ENCODE results near the gene KRTAP12-3. TPM values are rescaled to one million over a fixed set of nuclear protein-coding genes. Genes with fewer than 3 reads are reported as not detected.

KRTAP12-3 gene
- total RNA-seq, 1 donor from 2014 or later: not detected

DNA sequence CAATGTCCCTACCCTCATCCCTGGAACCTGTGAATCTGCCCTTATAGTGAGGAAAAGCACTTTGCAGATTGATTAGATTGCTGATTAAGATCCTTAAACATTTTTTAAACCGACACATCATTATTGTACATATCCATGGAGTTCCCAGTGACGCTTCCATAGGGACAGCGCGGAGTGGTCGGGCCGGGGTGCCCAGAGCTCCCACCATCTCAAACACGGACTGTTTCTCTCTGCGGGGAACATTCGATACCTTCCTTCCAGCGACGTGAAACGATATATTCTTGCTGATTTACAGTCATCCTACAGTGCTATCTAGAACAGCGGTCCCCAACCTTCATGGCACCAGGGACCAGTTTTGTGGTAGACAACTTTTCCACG is 43.3 kb downstream of the KRTAP12-3 start:
- H3K4me3 Mint-ChIP-seq: no peak overlapping the region
- Histone ChIP-seq H3K27ac (no peak overlapping the region), H3K9me3 (ENCODE audit: low read depth) (no peaks in the 10 kb centered on the region), H3K27me3 (peaks cover 39% of the 10 kb centered on the region), H3K9ac (no peak overlapping the region), H3K36me3 (no peaks in the 10 kb centered on the region), H3K79me2 (ENCODE audit: low read depth) (no peaks in the 10 kb centered on the region), H3F3A (ENCODE audit: low read depth) (no peaks in the 10 kb centered on the region), H2AFZ (replicated peaks) (no peak overlapping the region), H3K4me2 (no peak overlapping the region), H4K20me1 (ENCODE audit: low read depth) (no peaks in the 10 kb centered on the region), H3K4me3 (no peak overlapping the region), H3K4me1 (peaks cover 31% of the 10 kb centered on the region)
- H3K4me1 Mint-ChIP-seq: peaks cover 60% of the 10 kb centered on the region
- H3K27ac Mint-ChIP-seq: no peak overlapping the region
- no peaks in the 10 kb centered on the region for H3K36me3 Mint-ChIP-seq
- no peak for TF ChIP-seq EZH2 (IDR thresholded peaks at IDR 0.05)
- no peak for TF ChIP-seq EZH2phosphoT487 (IDR thresholded peaks at IDR 0.05)
- TF ChIP-seq, protein P1, sequence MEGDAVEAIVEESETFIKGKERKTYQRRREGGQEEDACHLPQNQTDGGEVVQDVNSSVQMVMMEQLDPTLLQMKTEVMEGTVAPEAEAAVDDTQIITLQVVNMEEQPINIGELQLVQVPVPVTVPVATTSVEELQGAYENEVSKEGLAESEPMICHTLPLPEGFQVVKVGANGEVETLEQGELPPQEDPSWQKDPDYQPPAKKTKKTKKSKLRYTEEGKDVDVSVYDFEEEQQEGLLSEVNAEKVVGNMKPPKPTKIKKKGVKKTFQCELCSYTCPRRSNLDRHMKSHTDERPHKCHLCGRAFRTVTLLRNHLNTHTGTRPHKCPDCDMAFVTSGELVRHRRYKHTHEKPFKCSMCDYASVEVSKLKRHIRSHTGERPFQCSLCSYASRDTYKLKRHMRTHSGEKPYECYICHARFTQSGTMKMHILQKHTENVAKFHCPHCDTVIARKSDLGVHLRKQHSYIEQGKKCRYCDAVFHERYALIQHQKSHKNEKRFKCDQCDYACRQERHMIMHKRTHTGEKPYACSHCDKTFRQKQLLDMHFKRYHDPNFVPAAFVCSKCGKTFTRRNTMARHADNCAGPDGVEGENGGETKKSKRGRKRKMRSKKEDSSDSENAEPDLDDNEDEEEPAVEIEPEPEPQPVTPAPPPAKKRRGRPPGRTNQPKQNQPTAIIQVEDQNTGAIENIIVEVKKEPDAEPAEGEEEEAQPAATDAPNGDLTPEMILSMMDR (IDR thresholded peaks at IDR 0.05): no peak
- peaks cover 4% of the 10 kb centered on the region for H3K9me3 Mint-ChIP-seq
- peaks cover 55% of the 10 kb centered on the region for H3K27me3 Mint-ChIP-seq (ENCODE audit: insufficient read depth, low read depth)
- no peak for DNase-seq (ENCODE audit: low spot score)

DNA sequence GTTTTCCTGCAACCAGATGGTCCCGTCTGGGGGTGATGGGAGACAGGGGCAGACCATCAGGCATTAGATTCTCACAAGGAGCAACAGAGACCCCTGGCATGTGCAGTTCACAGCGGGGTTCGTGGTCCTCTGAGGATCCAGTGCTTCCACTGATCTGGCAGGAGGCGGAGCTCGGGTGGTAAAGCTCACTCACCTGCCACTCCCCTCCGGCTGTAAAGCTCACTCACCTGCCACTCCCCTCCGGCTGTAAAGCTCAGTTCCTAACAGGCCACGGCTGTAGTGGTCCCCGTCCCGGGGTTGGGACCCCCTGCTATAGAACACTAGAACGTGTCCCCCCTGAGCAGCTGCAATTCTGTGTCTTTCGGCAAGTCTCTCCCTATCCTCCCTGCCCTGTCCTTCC is 43.8 kb downstream of the KRTAP12-3 start:
- TF ChIP-seq EZH2 (IDR thresholded peaks at IDR 0.05) (no peak), EZH2phosphoT487 (IDR thresholded peaks at IDR 0.05) (no peak)
- TF ChIP-seq, protein P1 (IDR thresholded peaks at IDR 0.05): no peak
- Mint-ChIP-seq H3K4me3 (peak overlapping the region; percentile 9), H3K27ac (peak overlapping the region; percentile 38), H3K4me1 (peaks cover 59% of the 10 kb centered on the region), H3K27me3 (ENCODE audit: insufficient read depth, low read depth) (peaks cover 60% of the 10 kb centered on the region), H3K36me3 (no peaks in the 10 kb centered on the region), H3K9me3 (peaks cover 2% of the 10 kb centered on the region)
- Histone ChIP-seq H3K79me2 (ENCODE audit: low read depth) (no peaks in the 10 kb centered on the region), H3K4me2 (no peak overlapping the region), H3K9ac (no peak overlapping the region), H4K20me1 (ENCODE audit: low read depth) (no peaks in the 10 kb centered on the region), H3K4me3 (no peak overlapping the region), H3K9me3 (ENCODE audit: low read depth) (no peaks in the 10 kb centered on the region), H3K27me3 (peaks cover 45% of the 10 kb centered on the region), H2AFZ (replicated peaks) (no peak overlapping the region), H3K36me3 (no peaks in the 10 kb centered on the region), H3K4me1 (peaks cover 34% of the 10 kb centered on the region), H3K27ac (no peak overlapping the region), H3F3A (ENCODE audit: low read depth) (no peaks in the 10 kb centered on the region)
- no peak for DNase-seq (ENCODE audit: low spot score)

DNA sequence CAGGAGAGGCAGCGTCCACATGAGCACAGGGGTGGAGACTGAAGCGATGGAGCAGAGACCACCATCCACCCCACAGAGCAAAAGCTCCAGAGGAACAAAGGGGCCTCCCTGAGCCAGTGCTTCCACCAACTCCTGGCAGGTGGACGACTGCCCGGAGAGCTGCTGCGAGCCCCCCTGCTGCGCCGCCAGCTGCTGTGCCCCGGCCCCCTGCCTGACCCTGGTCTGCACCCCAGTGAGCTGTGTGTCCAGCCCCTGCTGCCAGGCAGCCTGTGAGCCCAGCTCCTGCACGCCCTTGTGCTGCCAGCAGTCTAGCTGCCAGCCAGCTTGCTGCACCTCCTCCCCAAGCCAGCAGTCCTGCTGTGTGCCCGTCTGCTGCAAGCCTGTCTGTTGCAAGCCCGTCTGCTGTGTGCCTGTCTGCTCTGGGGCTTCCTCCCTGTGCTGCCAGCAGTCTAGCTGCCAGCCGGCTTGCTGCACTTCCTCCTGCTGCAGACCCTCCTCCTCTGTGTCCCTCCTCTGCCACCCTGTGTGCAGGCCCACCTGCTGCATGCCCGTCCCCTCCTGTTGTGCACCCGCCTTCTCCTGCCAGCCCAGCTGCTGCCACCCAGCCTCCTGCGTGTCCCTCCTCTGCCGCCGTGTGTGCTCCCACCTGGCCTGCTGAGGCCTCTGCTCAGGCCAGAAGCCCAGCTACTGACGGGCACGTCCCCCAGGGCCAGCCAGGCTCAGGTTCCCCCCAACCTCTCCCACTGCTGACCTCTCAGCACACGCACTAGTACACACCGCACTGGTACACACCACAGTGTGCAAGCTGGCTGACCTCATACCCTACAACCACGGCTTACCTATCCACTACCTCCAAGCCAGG is 44.6 kb downstream of the KRTAP12-3 start:
- peaks cover 56% of the 10 kb centered on the region for H3K4me1 Mint-ChIP-seq
- H3K4me2 ChIP-seq: no peak overlapping the region
- H3K79me2 ChIP-seq (ENCODE audit: low read depth): no peaks in the 10 kb centered on the region
- DNase-seq (ENCODE audit: low spot score): no peak
- H3F3A ChIP-seq (ENCODE audit: low read depth): no peaks in the 10 kb centered on the region
- H3K27me3 Mint-ChIP-seq (ENCODE audit: insufficient read depth, low read depth): peaks cover 61% of the 10 kb centered on the region
- no peak overlapping the region for H3K27ac ChIP-seq
- H3K4me3 Mint-ChIP-seq: no peak overlapping the region
- H3K27ac Mint-ChIP-seq: peak overlapping the region; percentile 38
- TF ChIP-seq, protein P1 (IDR thresholded peaks at IDR 0.05): no peak
- TF ChIP-seq EZH2phosphoT487 (IDR thresholded peaks at IDR 0.05): no peak
- TF ChIP-seq EZH2 (IDR thresholded peaks at IDR 0.05): no peak
- H3K4me1 ChIP-seq: peaks cover 39% of the 10 kb centered on the region
- H3K27me3 ChIP-seq: peaks cover 53% of the 10 kb centered on the region
- H3K4me3 ChIP-seq: no peak overlapping the region
- H3K36me3 ChIP-seq: no peaks in the 10 kb centered on the region
- H3K9me3 ChIP-seq (ENCODE audit: low read depth): no peaks in the 10 kb centered on the region
- H4K20me1 ChIP-seq (ENCODE audit: low read depth): no peaks in the 10 kb centered on the region
- H3K36me3 Mint-ChIP-seq: no peaks in the 10 kb centered on the region
- no peak overlapping the region for H3K9ac ChIP-seq
- no peak overlapping the region for H2AFZ ChIP-seq (replicated peaks)
- peaks cover 2% of the 10 kb centered on the region for H3K9me3 Mint-ChIP-seq
